AG10803 (cell line): ENCODE results near the gene HDAC9.
A peak's percentile ranks its signal among the peaks of the same experiment; 100 is the strongest.
"Not testable (repeated sequence)": the region's sequence is repeated elsewhere in the genome, so short reads cannot be mapped to it uniquely, and the experiment has no call there.

Experiments used
- DNase-seq: peaks from one replicate; pipeline ENCODE4 v3.0.0; 2010; ENCODE audit warnings: low read depth
- H3K4me3 ChIP-seq: 2 replicates; pipeline ENCODE4 v1.5.1; 2011; ENCODE audit warnings: mild to moderate bottlenecking, low read length, control low read depth
- TF ChIP-seq, protein P1 (sequence below): conservative IDR thresholded peaks from 2 replicates; pipeline ENCODE4 v1.5.1; 2011; ENCODE audit warnings: mild to moderate bottlenecking, low read length, control low read depth, inconsistent platforms

HDAC9 gene

DNA sequence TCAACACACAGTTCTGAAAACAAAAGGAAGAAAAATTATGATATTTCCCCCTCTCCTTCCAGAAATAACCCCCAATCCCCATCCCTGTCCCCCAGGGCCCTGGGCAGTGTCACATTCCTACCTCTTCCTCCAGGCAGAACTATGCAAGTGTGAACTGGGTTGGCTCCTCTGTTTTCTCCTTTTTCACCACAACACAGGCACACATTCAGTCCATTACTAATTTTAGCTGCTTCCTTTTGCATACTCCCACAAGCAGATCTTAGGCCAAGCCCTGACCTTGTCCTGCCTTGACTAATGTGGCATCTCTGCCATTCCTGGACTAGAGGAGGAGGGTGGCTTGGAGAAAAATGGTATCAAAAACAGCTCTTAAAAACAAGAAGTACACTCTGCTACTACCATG is 208.1 kb downstream of the HDAC9 start:
- TF ChIP-seq, protein P1, sequence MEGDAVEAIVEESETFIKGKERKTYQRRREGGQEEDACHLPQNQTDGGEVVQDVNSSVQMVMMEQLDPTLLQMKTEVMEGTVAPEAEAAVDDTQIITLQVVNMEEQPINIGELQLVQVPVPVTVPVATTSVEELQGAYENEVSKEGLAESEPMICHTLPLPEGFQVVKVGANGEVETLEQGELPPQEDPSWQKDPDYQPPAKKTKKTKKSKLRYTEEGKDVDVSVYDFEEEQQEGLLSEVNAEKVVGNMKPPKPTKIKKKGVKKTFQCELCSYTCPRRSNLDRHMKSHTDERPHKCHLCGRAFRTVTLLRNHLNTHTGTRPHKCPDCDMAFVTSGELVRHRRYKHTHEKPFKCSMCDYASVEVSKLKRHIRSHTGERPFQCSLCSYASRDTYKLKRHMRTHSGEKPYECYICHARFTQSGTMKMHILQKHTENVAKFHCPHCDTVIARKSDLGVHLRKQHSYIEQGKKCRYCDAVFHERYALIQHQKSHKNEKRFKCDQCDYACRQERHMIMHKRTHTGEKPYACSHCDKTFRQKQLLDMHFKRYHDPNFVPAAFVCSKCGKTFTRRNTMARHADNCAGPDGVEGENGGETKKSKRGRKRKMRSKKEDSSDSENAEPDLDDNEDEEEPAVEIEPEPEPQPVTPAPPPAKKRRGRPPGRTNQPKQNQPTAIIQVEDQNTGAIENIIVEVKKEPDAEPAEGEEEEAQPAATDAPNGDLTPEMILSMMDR = no peak

DNA sequence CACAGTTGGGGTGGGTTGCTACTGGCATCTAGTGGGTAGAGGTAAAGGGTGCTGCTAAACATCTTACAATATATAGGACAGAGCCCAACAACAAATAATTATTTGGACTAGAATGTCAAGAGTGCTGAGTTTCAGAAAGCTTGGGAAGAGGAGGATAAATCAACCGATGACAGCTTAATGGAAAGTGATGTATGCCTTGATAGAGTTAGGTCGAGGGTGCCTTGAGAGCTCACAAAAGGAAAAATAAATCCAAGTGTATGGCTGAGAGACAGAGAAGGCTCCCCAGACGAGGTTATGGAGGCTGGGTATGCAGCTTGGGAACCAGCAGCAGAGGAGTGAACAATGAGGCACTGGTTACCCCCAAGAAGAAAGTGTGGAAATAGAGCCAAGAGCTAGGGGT is 211.1 kb downstream of the HDAC9 start:
- TF ChIP-seq, protein P1 = no peak
- no peak overlapping the region for H3K4me3 ChIP-seq
- no peak for DNase-seq

More for the DNA sequence above, 208.1 kb downstream of the HDAC9 start:
- H3K4me3 ChIP-seq = no peak overlapping the region
- DNase-seq = no peak

DNA sequence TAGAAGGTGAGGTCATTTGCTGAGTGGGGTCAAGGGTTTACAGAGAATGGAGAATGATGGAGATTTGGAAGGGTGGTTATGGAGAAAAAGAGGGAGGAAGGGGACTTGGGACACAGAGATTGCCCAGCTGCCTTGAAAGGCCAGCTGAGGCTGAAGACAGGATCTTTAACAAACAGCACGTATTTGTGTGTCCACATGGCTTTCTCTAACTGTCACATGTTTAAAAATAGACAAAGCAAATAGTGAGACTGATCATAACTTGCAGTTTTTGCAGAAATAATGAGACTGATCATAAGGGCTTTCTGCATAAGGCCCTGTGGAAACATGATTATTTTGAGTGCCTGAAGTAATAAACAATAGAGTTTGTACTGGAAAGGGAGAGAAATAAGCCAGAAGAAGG is 212.7 kb downstream of the HDAC9 start:
- TF ChIP-seq, protein P1 = no peak
- DNase-seq = no peak
- no peak overlapping the region for H3K4me3 ChIP-seq

DNA sequence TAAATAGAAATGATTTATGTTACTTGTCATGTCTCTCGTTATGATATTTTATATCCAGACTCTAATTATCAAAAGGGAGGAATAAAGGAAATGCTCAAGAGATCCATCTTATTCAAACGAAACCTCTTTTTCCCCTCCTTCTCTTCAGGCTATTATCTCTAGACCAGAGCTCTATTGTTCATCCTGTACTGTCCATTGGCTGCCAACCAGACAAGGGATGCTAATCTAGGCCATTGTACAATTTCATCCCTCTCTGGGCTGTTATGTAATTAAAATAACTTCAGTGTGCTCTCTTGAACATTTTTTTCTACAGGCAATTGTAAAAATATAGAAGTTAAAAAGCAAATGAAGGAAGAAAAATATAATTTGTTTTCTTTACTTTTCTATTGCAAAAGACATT is 220.4 kb downstream of the HDAC9 start:
- DNase-seq = no peak
- TF ChIP-seq, protein P1 = no peak
- H3K4me3 ChIP-seq = no peak overlapping the region

DNA sequence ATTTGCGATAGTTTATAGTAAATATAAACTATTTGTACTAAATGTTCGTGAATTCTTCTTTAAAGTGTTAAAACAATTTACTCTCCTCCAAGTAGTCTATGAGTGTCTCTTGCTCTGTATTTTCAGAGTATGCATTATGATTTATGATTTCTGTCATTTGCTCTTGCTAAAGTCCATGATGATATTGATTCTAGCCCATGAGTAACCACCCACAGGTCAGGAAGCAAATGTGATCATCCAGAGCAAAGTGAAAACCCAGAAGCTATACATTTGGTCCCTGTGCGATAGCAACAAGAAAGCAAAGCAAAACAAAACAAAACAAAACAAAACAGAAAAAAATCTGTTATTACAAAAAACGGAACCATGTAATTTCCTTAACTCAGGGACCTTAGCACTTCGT is 225.9 kb downstream of the HDAC9 start:
- TF ChIP-seq, protein P1 = no peak
- no peak for DNase-seq
- H3K4me3 ChIP-seq = no peak overlapping the region

DNA sequence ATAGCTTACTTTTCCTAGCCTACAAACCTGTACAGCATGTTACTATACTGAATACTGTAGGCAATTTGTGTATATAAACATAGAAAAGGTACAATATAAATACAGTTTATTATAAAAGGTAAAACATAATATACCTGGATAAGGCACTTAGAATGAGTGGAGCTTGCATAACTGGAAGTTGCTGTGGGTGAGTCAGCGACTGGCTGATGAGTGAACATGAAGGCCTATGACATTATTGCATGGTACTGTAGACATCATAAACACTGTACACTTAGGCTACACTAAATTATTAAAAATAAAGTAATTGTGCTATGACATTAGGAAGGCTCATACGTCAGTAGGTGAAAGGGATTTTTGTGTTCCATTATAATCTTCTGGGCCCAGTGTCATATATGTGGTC is 228.8 kb downstream of the HDAC9 start:
- DNase-seq = peak; percentile 2
- no peak overlapping the region for H3K4me3 ChIP-seq
- TF ChIP-seq, protein P1 = no peak

DNA sequence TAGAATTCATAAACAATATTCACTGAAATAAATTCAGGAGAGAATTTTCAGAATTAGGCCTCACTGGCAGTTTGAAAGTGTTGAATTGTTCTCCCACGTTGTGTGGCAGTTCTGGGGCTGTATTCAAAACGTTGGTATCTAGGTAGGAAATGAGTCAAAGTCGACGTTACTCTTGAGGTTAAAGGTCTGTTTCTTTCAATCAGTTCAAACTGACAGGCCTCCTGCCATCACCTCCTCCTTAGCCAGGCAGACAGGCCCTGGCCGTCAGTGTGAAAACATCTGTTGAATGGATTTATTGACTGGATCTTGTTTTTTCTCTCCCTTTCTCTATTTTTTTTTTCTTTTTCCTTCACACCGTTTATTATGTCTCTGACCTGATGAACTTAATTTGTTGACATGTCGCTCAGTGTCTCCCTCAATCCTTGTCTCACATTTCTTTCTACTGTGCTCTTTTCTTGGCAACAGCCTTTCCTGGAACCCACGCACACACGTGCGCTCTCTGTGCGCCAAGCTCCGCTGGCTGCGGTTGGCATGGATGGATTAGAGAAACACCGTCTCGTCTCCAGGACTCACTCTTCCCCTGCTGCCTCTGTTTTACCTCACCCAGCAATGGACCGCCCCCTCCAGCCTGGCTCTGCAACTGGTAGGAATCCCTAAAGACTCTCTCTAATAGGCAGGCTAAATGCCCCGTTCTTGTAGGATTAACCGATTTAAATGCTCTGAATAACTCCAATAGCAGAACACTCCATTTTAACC is 231.7 kb downstream of the HDAC9 start:
- DNase-seq = no peak
- TF ChIP-seq, protein P1 = no peak
- no peak overlapping the region for H3K4me3 ChIP-seq

DNA sequence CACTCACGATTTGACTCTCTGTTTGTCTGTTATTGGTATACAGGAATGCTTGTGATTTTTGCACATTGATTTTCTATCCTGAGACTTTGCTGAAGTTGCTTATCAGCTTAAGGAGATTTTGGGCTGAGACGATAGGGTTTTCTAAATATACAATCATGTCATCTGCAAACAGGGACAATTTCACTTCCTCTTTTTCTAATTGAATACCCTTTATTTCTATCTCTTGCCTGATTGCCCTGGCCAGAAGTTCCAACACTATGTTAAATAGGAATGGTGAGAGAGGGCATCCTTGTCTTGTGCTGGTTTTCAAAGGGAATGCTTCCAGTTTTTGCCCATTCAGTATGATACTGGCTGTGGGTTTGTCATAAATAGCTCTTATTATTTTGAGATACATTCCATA is 240.5 kb downstream of the HDAC9 start:
- not testable (repeated sequence) for DNase-seq, H3K4me3 ChIP-seq
